Smooth muscle cell (in vitro differentiated cells): ENCODE data around the gene BDKRB1. TPM values are rescaled to one million over a fixed set of nuclear protein-coding genes. Genes with fewer than 3 reads are reported as not detected.
A peak's percentile ranks its signal among the peaks of the same experiment; 100 is the strongest.

Experiments used
- DNase-seq: peaks from one replicate; lab custom pipeline; 2025; ENCODE audit not compliant: unreplicated experiment; lab: John Stamatoyannopoulos, UW
- H2AFZ ChIP-seq: fragments of 200-600 bp; sonication (generic); 2 replicates; pipeline ENCODE4 v1.6.0; 2016; ENCODE audit warnings: antibody characterized with exemption, low read depth, mild to moderate bottlenecking
- H3F3A ChIP-seq: fragments of 200-600 bp; sonication (generic); 2 replicates; pipeline ENCODE4 v1.6.0; 2017; ENCODE audit warnings: antibody characterized with exemption, low read depth
- H3K27ac ChIP-seq: fragments of 200-600 bp; sonication (generic); 2 replicates; pipeline ENCODE4 v1.5.1; 2016; ENCODE audit warnings: low read depth, mild to moderate bottlenecking
- H3K27me3 ChIP-seq: fragments of 200-600 bp; sonication (generic); 2 replicates; pipeline ENCODE4 v1.6.1; 2016; ENCODE audit warnings: low read depth, mild to moderate bottlenecking
- H3K36me3 ChIP-seq: fragments of 200-600 bp; sonication (generic); 2 replicates; pipeline ENCODE4 v1.5.1; 2016; ENCODE audit warnings: low read depth
- H3K4me1 ChIP-seq: fragments of 200-600 bp; sonication (generic); 2 replicates; pipeline ENCODE4 v1.5.1; 2016; ENCODE audit warnings: low read depth
- H3K4me2 ChIP-seq: fragments of 200-600 bp; sonication (generic); 2 replicates; pipeline ENCODE4 v1.6.0; 2016; ENCODE audit warnings: mild to moderate bottlenecking
- H3K4me3 ChIP-seq: fragments of 200-600 bp; sonication (generic); 2 replicates; pipeline ENCODE4 v1.5.1; 2016; ENCODE audit warnings: mild to moderate bottlenecking
- H3K79me2 ChIP-seq: fragments of 200-600 bp; sonication (generic); 2 replicates; pipeline ENCODE4 v1.6.0; 2016; ENCODE audit warnings: low read depth, mild to moderate bottlenecking
- H3K9ac ChIP-seq: fragments of 200-600 bp; sonication (generic); 2 replicates; pipeline ENCODE4 v1.6.0; 2016; ENCODE audit warnings: low read depth
- H3K9me3 ChIP-seq: fragments of 200-600 bp; sonication (generic); replicated peaks from 2 replicates; pipeline ENCODE4 v1.5.1; 2016; ENCODE audit warnings: low read depth
- H4K20me1 ChIP-seq: fragments of 200-600 bp; sonication (generic); 2 replicates; pipeline ENCODE4 v1.6.0; 2016; ENCODE audit warnings: low read depth
- whole genome bisulfite sequencing: methylation state at CpG from one replicate; pipeline ENCODE4 v1.1.7; 2016; ENCODE audit warnings: low lambda C conversion rate; 5-methylcytosine and 5-hydroxymethylcytosine counted together
- polyA plus RNA-seq: library from polyadenylated mRNA; unstranded; fragments of >200 nt; fragmentation: Nextera tagmentation; extraction: Ambion mirVana; gene quantifications from 2 replicates; pipeline ENCODE4 v1.2.1, GENCODE V29; 2016
- total RNA-seq: library from RNA; depleted of rRNA; stranded (reverse); fragments of >200 nt; gene quantifications from 2 replicates; pipeline ENCODE4 v1.2.3, GENCODE V29; 2014
- TF ChIP-seq, protein P1 (sequence below): fragments of 200-600 bp; sonication (generic); IDR thresholded peaks from 2 replicates; pipeline ENCODE4 v1.5.1; 2017; ENCODE audit warnings: borderline replicate concordance, mild to moderate bottlenecking, antibody characterized with exemption; ENCODE audit not compliant: insufficient read depth, poor library complexity, severe bottlenecking

The BDKRB1 gene
- total and polyA plus RNA-seq, 2 experiments from 2014 or later, result 28.2 to 29.3 TPM

DNA sequence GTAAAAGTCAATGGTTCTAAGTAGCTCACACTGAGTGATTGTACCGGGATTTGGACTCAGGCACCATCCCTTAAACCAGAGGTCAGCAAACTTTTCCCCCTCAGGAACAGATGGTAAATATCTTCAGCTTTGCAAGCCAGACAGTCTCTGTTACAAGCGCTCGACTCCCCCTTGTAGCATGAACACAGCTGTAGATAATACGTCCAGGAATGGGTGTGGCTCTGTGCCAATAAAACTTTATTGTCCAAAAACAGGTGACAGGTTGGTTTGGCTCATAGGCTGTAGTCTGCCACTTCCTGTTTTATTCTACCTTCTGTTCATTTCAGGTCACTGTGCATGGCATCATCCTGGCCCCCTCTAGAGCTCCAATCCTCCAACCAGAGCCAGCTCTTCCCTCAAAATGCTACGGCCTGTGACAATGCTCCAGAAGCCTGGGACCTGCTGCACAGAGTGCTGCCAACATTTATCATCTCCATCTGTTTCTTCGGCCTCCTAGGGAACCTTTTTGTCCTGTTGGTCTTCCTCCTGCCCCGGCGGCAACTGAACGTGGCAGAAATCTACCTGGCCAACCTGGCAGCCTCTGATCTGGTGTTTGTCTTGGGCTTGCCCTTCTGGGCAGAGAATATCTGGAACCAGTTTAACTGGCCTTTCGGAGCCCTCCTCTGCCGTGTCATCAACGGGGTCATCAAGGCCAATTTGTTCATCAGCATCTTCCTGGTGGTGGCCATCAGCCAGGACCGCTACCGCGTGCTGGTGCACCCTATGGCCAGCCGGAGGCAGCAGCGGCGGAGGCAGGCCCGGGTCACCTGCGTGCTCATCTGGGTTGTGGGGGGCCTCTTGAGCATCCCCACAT lies 7.6 kb downstream of the BDKRB1 start:
- H2AFZ ChIP-seq, result no peak overlapping the region
- no peak overlapping the region for H3K9ac ChIP-seq
- no peak overlapping the region for H3K27ac ChIP-seq
- 92% methylated on average over 20 of the region's 20 CpGs for WGBS
- no peak overlapping the region for H3K4me2 ChIP-seq
- H3F3A ChIP-seq, result peaks cover 18% of the 10 kb centered on the region
- H3K4me1 ChIP-seq, result peaks cover 14% of the 10 kb centered on the region
- no peaks in the 10 kb centered on the region for H4K20me1 ChIP-seq
- H3K4me3 ChIP-seq, result no peak overlapping the region
- TF ChIP-seq, protein P1, sequence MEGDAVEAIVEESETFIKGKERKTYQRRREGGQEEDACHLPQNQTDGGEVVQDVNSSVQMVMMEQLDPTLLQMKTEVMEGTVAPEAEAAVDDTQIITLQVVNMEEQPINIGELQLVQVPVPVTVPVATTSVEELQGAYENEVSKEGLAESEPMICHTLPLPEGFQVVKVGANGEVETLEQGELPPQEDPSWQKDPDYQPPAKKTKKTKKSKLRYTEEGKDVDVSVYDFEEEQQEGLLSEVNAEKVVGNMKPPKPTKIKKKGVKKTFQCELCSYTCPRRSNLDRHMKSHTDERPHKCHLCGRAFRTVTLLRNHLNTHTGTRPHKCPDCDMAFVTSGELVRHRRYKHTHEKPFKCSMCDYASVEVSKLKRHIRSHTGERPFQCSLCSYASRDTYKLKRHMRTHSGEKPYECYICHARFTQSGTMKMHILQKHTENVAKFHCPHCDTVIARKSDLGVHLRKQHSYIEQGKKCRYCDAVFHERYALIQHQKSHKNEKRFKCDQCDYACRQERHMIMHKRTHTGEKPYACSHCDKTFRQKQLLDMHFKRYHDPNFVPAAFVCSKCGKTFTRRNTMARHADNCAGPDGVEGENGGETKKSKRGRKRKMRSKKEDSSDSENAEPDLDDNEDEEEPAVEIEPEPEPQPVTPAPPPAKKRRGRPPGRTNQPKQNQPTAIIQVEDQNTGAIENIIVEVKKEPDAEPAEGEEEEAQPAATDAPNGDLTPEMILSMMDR, result no peak
- H3K9me3 ChIP-seq, result no peaks in the 10 kb centered on the region
- H3K27me3 ChIP-seq, result no peaks in the 10 kb centered on the region
- H3K36me3 ChIP-seq, result no peaks in the 10 kb centered on the region
- DNase-seq, result no peak
- peaks cover 12% of the 10 kb centered on the region for H3K79me2 ChIP-seq

DNA sequence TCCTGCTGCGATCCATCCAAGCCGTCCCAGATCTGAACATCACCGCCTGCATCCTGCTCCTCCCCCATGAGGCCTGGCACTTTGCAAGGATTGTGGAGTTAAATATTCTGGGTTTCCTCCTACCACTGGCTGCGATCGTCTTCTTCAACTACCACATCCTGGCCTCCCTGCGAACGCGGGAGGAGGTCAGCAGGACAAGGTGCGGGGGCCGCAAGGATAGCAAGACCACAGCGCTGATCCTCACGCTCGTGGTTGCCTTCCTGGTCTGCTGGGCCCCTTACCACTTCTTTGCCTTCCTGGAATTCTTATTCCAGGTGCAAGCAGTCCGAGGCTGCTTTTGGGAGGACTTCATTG lies 8.2 kb downstream of the BDKRB1 start:
- Histone ChIP-seq H2AFZ (no peak overlapping the region), H3K9me3 (no peaks in the 10 kb centered on the region), H3K36me3 (no peaks in the 10 kb centered on the region), H3F3A (peaks cover 20% of the 10 kb centered on the region), H3K4me1 (peaks cover 16% of the 10 kb centered on the region), H4K20me1 (no peaks in the 10 kb centered on the region), H3K27ac (no peak overlapping the region), H3K4me2 (no peak overlapping the region), H3K27me3 (no peaks in the 10 kb centered on the region), H3K79me2 (peaks cover 6% of the 10 kb centered on the region), H3K4me3 (no peak overlapping the region), H3K9ac (no peak overlapping the region)
- 97% methylated on average over 14 of the region's 14 CpGs for WGBS
- TF ChIP-seq, protein P1, result no peak
- DNase-seq, result no peak

DNA sequence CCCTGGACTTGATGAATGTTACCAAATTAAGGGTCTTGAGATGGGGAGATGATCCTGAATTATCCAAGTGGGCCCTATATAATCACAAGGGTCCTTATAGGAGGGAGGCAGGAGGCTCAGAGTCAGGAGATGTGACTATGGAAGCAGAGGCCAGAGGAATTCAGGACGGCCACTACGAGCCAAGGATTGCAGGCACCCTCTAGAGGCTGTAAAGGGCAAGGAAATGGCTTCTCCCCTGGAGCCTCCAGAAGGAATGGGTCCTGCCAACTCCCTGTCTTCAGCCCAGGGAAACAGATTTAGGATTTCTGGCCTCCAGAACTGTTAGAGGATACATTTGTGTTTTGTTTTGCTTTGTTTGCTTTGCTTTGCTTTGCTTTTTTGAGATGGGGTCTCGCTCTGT lies 8.8 kb downstream of the BDKRB1 start:
- no peak overlapping the region for H3K4me2 ChIP-seq
- no peaks in the 10 kb centered on the region for H4K20me1 ChIP-seq
- no peaks in the 10 kb centered on the region for H3K79me2 ChIP-seq
- no peak overlapping the region for H2AFZ ChIP-seq
- no peaks in the 10 kb centered on the region for H3K9me3 ChIP-seq
- H3K36me3 ChIP-seq, result no peaks in the 10 kb centered on the region
- DNase-seq, result no peak
- no peaks in the 10 kb centered on the region for H3K27me3 ChIP-seq
- TF ChIP-seq, protein P1, result peak; percentile 22
- no peak overlapping the region for H3K27ac ChIP-seq
- H3K4me1 ChIP-seq, result peaks cover 16% of the 10 kb centered on the region
- H3K4me3 ChIP-seq, result no peak overlapping the region
- WGBS, result 82% methylated on average over 3 of the region's 3 CpGs
- H3K9ac ChIP-seq, result no peak overlapping the region
- H3F3A ChIP-seq, result peaks cover 26% of the 10 kb centered on the region
